ENCODE data around the gene GSTM4.

DNA sequence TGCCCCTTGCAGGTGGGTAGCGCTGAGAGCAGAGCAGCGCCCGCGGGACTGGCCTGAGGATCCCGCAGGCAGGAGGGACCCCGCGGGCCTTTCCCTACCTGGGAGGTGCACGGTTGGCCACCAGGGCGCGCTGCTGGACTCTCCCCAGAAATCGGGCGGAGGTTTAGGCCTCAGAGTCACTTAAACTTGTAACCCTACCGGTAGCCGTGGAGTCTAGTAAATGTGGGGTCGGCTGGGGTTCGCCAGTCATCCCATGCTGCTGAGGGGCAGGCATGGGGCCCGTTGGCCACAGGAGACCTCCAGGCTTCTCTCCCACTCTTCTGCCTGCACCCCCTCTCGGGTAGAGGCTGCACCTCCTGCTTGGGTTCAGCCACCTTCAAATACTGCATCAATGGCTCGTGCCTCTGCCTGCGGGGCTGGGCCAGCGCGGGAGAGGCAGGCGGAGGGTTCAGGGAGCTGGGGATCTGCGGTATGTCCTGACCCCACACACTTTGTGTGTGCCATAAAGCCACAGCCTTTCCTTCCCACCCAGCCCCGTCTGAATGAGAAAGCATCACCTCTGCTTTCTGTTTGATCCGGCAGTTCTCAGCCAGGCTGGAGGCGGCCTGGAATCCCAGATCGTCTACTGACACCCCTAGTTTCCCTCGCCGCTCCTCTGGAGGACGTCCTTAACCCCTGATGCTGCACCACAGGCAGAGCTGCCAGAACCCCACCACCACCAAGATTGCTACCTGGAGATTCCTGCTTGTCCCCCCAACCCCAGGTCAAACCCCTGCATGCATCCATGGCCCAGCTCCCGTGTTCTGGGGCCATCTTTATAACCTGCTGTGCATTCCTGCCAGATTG lies 12.3 kb upstream of the GSTM4 start:
- TF ChIP-seq CTCF (IDR thresholded peaks at IDR 0.05) (peak; percentile 70 to 91 (median 85)), EP300 (IDR thresholded peaks at IDR 0.05) (no peak), POLR2A (IDR thresholded peaks at IDR 0.05) (no peak)

All from tibial nerve (tissue), 4 donors.